Islet of Langerhans (tissue), 1 donor: ENCODE data around the gene ISLR.

ENCODE experiments used
- FAIRE-seq: peaks from one replicate; lab custom pipeline; 2011; peaks lifted over from hg19 to GRCh38; lab: Jason Lieb, UNC

The ISLR gene

GRCh38 chr15:74212494-74212893, 39.0 kb downstream of the ISLR start:
- no peak for FAIRE-seq

- no peak for FAIRE-seq
Observed at GRCh38 chr15:74213858-74214284, 40.4 kb downstream of the ISLR start.

- FAIRE-seq, result no peak
Observed at GRCh38 chr15:74214324-74215021, 41.0 kb downstream of the ISLR start.

- FAIRE-seq, result no peak
Observed at GRCh38 chr15:74215958-74216357, 42.4 kb downstream of the ISLR start.

GRCh38 chr15:74216949-74217348, 43.4 kb downstream of the ISLR start:
- FAIRE-seq, result no peak

- FAIRE-seq, result no peak
Observed at GRCh38 chr15:74217907-74218885, 44.7 kb downstream of the ISLR start.

GRCh38 chr15:74220475-74221248, 47.2 kb downstream of the ISLR start:
- no peak for FAIRE-seq

GRCh38 chr15:74221399-74222239, 48.1 kb downstream of the ISLR start:
- no peak for FAIRE-seq

- no peak for FAIRE-seq
Observed at GRCh38 chr15:74222240-74223119, 49.0 kb downstream of the ISLR start.

GRCh38 chr15:74225928-74226327, 52.4 kb downstream of the ISLR start:
- FAIRE-seq, result no peak
